ENCODE data around the gene AQP3.
A peak's percentile ranks its signal among the peaks of the same experiment; 100 is the strongest.
"Not testable (repeated sequence)": the region's sequence is repeated elsewhere in the genome, so short reads cannot be mapped to it uniquely, and the experiment has no call there.

AQP3 gene

GRCh38 chr9:33408087-33408486, 39.3 kb downstream of the AQP3 start:
- DNase-seq, result no peak

GRCh38 chr9:33407061-33407460, 40.3 kb downstream of the AQP3 start:
- no peak for DNase-seq

- DNase-seq, result peak in 1 of 2 experiments; percentile 21
These were observed 42.5 kb downstream of the AQP3 start for GRCh38 chr9:33404788-33405362.

GRCh38 chr9:33403941-33404787, 43.2 kb downstream of the AQP3 start:
- DNase-seq, result no peak

- DNase-seq, result not testable (repeated sequence)
These were observed 45.0 kb downstream of the AQP3 start, which contains the start of gene AQP7 for GRCh38 chr9:33402371-33402770. Gene AQP7, minus strand, starts transcription at chr9:33402568. Its CDS starts 1,306 bp downstream, at chr9:33401262.

GRCh38 chr9:33401809-33402208, 45.6 kb downstream of the AQP3 start:
- not testable (repeated sequence) for DNase-seq

GRCh38 chr9:33399047-33399446, 48.3 kb downstream of the AQP3 start:
- not testable (repeated sequence) for DNase-seq

GRCh38 chr9:33397801-33398200, 49.6 kb downstream of the AQP3 start:
- DNase-seq, result not testable (repeated sequence)

GRCh38 chr9:33395159-33395879, 52.1 kb downstream of the AQP3 start:
- not testable (repeated sequence) for DNase-seq

- not testable (repeated sequence) for DNase-seq
These were observed 53.4 kb downstream of the AQP3 start for GRCh38 chr9:33393986-33394385.

- DNase-seq, result no peak
These were observed 53.8 kb downstream of the AQP3 start for GRCh38 chr9:33393581-33393980.

- DNase-seq, result not testable (repeated sequence)
These were observed 54.8 kb downstream of the AQP3 start for GRCh38 chr9:33392591-33393021.

All from NCI-H524 (cell line).